ENCODE data around the gene ZNHIT2.

The ZNHIT2 gene

DNA sequence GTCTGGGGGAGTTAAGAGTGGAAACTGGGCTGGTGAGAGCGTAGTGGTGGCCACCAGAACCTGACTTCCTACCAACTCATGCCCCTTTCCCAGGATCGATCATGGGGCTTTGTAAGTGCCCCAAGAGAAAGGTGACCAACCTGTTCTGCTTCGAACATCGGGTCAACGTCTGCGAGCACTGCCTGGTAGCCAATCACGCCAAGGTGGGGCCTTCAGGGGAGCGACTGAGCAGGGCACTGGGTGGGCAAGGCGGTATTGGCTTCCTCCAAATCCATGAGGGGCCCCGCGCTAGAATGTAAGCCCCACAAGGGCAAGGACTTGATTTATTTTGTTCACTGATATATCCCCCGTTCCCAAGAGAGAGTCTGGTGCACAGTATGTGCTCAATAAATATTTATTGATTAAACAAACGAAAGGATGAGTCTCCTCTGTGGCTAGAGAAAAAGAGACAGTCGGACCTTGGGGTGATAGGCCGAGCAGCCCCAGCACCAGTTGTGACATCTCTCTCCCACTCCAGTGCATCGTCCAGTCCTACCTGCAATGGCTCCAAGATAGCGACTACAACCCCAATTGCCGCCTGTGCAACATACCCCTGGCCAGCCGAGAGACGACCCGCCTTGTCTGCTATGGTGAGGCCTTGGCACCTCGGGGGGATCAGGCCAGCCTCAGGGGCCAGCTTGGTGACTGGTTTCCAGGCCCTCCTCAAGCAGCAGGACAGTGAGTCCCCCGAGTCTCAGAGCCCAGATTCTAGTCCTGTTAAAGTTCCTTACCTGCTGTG lies 32.7 kb downstream of the ZNHIT2 start:
- peak overlapping the region; percentile 58 to 98 (median 73) for H3K4me3 ChIP-seq
- peak overlapping the region; percentile 27 to 97 (median 93) for H3K27ac ChIP-seq

GRCh38 chr11:65083834-65084597 lies 33.5 kb downstream of the ZNHIT2 start, which contains the start of the genes CDCA5 and ZFPL1:
Gene CDCA5, minus strand, starts transcription at chr11:65084040. Its CDS starts 62 bp downstream, at chr11:65083978.
Gene ZFPL1, plus strand, starts transcription at chr11:65084222. Its CDS starts 477 bp downstream, at chr11:65084699.
- Histone ChIP-seq H3K4me3 (peak within 1 kb of the TSS; percentile 58 to 98 (median 73)), H3K27ac (peak within 1 kb of the TSS; percentile 27 to 97 (median 93))

DNA sequence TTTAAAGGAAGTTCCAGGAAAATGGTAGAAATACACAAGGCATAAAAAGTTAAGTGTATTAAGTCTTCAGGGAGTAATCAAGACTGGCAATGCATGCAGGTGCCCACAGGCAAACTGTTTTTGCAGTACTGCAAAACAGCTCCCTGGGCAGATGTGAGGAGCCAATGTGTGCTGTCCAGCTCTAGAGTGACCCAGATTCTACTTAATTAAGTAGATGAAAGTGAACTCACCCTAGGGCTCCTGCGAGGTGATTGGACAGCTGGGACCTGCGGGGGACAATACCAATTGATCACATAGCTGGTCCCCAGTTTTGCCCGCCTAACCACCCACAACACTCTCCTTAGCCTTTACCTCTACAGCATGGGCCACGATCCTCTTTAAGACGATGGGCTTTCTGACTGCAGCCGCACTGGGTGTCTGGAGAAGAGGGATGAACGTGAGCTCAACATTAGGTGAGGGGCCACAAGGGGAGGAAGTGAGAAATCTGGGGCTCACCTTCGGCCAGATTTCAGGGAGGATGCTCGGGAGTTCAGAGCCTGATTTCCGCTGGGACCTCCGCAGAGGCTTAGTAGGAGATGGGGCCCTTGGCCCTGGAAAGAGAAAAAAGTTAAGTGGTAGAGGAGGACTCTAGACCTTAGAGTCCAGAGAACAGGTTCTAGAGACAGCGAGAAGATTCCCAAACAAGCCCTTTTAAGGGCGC lies 34.2 kb downstream of the ZNHIT2 start:
- peak overlapping the region; percentile 17 to 97 (median 93) for H3K27ac ChIP-seq

GRCh38 chr11:65078786-65079342 lies 38.6 kb downstream of the ZNHIT2 start:
- Histone ChIP-seq H3K4me3 (no peak overlapping the region), H3K27ac (peak overlapping the region in 3 of 21 experiments; percentile 9 to 51 (median 21))

More for the DNA sequence above, 34.2 kb downstream of the ZNHIT2 start:
- peak overlapping the region; percentile 58 to 98 (median 73) for H3K4me3 ChIP-seq

GRCh38 chr11:65078151-65078550 lies 39.4 kb downstream of the ZNHIT2 start:
- H3K27ac ChIP-seq: peak overlapping the region in 3 of 21 experiments; percentile 9 to 51 (median 21)
- H3K4me3 ChIP-seq: no peak overlapping the region

DNA sequence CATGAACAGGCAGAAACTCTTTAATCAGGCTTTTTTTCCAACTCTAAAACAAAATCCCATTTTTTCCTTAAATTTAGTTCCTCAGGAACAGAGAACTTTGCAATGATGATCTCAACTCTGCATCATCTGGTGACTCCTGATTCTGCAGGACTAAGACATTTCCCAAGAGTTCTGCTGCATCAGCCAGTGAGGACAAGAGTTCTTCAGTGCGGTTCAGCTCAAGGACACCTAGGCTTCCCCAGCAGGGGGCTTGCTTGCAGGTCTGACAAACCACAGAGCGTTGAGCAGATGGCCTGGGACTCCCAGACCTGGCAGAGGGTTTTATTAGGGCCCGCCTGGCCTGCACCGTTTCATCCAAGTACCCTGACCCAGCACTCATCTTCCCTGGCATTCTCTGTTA lies 40.0 kb downstream of the ZNHIT2 start:
- no peak overlapping the region for H3K4me3 ChIP-seq

DNA sequence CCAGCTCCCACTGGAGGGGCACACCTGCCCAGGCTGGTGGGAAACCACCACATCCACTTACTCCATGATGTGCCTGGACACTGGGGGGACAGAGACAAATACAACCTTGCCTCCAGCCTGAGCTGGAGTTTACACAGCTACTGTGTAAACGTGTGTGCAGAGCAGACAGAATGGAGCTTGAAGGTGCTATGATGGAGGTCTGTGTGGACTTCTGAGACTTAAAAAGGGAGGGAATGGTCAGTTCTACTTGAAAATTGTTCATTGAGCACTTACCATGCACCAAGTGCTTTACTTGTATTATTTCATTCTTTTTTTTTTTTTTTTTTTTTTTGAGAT lies 44.9 kb downstream of the ZNHIT2 start:
- H3K4me3 ChIP-seq: no peak overlapping the region
- H3K27ac ChIP-seq: no peak overlapping the region

More for the DNA sequence above, 40.0 kb downstream of the ZNHIT2 start:
- no peak overlapping the region for H3K27ac ChIP-seq

GRCh38 chr11:65071907-65072630 lies 45.4 kb downstream of the ZNHIT2 start:
- Histone ChIP-seq H3K4me3 (no peak overlapping the region), H3K27ac (no peak overlapping the region)

- no peak overlapping the region for H3K27ac ChIP-seq
- H3K4me3 ChIP-seq: no peak overlapping the region
Measured at GRCh38 chr11:65069217-65069616, 48.3 kb downstream of the ZNHIT2 start.

GRCh38 chr11:65067446-65067845 lies 50.1 kb downstream of the ZNHIT2 start:
- H3K4me3 ChIP-seq: no peak overlapping the region

DNA sequence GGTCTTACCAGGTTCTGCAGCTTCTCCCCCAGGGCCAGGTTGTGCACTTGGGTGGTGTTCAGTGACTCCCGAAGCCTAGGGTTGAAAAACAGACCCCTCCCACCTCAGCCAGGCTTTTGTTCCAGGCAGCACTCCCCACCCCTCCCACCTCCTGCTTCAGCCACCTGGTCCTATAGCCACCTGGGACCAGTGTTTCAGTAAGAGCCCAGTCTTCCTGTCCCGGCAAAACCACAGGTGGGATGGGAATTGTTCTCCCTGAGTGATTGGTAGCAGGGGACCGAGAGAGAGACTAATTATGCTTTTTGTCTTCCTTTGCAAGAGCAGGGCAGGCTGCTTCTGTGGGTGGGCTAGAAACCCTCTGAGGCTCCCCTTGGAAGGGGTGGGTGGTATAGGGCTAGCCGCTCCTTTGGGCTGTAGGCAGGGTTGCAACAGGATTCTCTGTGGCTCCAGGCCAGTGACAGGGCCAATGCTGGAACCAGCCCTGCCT lies 50.7 kb downstream of the ZNHIT2 start:
- no peak overlapping the region for H3K4me3 ChIP-seq
- H3K27ac ChIP-seq: no peak overlapping the region

More at GRCh38 chr11:65067446-65067845, 50.1 kb downstream of the ZNHIT2 start:
- H3K27ac ChIP-seq: no peak overlapping the region

Measured in skin epidermis (tissue), 12 donors.